NCI-H2196 treated with DMSO at 0.1 percent for 48 hours (cell line): ENCODE results near the gene INSL4.

ENCODE experiments used
- DNase-seq: peaks from one replicate; lab custom pipeline; 2025; ENCODE audit not compliant: unreplicated experiment; lab: John Stamatoyannopoulos, UW

The INSL4 gene

DNA sequence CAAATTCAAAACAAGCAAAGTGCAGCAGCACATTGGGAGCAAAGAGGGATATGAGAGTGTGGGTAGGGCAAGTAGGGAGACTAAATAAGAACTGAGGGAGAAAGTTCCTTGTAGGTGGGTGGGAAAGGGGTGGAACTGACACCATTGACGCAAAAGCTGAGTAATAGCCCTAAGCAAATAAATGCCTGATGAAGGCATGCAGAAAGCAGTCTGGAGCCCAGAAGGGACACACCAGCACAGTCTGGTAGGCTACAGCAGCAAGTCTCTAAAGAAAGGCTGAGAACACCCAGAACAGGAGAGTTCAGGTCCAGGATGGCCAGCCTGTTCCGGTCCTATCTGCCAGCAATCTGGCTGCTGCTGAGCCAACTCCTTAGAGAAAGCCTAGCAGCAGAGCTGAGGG, at the start of gene INSL4:
Gene INSL4, plus strand, starts transcription at position 208 of the 400 bp plus-strand sequence. Its CDS starts 105 bp downstream, at position 313.
- DNase-seq = no peak

DNA sequence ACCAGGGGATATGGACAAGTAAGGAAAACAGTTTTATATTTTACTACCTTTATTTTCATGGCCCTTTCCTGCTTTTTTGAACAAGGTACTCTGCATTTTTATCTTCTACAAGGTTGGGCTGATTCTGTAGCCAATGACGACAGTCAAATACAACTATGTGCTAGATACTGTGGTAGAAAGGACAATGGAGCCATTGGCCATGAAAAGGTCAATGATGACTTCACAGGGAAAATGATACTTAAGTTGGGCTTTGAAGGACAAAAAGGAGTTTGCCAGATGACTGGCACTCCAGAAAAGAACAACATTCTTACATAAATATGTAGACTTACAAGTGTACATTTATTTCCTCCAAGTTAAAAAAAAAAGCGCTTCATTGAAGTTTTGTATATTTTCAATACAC, 46.4 kb upstream of the INSL4 start:
- no peak for DNase-seq

DNA sequence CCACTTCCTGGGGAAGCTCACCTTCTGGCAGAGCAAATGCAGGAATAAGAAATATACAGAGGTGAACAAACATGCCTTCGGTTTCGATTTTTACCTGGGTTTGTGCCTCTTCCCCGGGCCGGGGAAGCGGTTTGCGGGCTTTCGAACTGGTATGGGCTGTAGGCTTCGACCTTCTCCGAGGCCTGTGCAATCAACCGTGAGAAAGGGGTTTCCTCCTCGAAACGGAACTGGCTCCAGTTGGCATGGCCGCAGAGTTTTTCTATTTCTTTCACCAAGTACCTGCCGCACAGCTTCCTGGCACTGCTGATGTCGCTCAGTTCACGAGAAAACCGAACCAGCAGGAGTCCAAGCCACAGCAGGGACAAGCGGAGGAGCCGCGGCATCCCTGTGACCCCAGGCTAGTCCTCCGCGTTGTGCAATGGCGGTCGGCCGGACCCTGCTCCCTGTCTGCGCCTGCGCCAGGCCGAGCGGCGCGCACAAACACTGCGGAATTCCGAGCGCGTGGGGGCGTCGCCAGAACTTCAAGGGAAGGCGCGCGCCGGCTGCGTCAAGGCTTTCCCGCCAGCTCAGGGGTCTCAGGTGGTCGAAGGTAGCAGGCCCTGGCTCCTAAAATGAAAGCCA, 45.9 kb upstream of the INSL4 start, which contains the start of gene INSL6:
Gene INSL6, minus strand, starts transcription at position 420 of the 621 bp plus-strand sequence. Its CDS starts 37 bp downstream, at position 383.
- no peak for DNase-seq

DNA sequence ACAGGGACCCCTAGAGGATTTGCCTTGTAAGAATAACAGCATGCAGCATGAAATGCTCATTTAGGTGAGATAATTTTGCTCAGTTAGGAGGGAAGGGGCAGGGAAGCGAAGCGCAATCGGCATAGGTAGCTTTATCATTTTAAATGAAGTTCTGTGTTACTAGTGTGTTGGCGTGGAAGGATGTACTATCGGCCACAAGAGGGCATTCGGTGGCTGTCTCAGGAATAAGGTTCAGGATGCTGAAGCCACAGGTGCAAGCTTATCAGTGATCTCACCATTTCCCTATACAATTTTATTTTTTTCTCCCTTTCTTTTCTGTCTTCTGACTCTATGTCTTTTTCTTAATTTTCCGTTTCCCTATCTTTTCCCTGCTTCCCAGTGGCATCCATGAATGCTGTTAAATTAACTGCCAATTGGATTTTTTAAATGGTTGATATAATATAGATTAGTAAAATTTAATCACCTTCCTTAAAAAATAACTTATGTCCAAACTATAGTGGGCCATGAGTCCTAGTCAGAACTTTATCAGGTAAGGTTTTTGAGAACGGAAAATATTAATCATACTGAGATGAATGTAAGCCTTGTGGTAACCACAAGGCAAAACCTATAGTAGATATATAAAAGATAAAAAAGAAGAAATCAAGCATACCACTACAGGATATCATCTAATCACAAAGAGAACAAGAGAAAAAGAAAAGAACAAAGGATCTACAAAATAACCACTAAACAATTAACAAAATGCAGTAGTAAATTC, 44.6 kb upstream of the INSL4 start:
- peak; percentile 80 for DNase-seq

DNA sequence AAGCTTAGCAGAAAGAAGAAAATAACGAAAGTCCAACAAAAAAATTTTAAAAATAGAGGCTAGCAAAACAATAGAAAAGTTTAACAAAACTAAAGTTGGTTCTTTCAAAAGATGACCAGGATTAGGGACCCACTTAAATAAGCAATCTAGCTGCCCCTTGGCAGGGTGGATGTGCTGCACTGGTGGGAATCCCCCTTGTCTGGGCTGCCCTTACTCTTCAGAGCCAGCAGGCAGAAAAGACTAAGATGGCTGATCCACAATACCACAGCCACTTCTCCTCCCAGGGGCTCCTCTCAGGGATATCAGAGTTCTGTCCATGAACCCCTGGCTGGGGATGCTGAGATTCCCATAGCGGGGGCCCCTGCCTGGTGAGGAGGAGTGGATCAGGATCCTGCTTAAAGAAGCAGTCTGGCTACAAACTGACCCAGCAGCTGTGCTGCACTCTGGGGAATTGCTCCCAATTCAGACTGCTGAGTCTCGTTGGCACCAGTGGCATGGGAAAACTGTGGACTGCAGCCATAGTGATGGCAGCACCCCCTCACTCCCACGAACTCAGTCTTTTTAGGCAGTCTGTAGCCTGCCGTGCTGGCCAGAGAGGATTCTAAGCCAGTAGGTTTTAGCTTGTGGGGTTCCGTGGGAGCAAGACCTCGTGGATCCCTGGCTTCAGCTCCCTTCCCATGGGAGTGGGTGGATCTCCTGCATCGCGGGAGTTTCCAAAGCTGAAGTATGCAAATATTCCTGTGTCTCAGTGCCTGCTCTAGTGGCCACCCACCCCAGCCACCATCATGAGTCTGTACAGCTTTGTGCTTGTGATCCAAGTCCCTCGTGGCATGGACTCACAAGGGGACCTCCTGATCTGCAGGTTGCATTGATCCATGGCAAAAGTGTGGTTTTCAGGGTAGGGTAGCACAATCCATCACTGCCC, 42.9 kb upstream of the INSL4 start:
- no peak for DNase-seq

DNA sequence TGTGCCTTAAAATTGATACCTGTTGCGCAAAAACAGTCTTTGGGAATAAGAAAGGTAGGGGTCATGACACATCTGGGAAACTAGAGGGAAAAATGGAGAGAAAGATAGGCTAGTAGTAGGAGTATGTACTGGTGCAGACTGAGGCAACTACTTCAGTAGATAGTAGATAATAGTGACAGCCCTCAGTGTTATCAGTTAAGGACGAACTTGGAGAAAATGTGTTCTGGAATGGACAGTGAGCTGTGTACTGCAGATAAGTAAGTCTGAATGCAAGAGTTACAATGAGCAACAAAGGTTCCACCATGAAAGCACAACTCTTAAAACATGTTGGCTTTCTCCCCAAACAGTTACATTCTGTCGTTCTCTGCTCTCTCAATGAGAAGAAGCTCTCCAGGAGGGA, 39.2 kb upstream of the INSL4 start:
- DNase-seq = no peak

DNA sequence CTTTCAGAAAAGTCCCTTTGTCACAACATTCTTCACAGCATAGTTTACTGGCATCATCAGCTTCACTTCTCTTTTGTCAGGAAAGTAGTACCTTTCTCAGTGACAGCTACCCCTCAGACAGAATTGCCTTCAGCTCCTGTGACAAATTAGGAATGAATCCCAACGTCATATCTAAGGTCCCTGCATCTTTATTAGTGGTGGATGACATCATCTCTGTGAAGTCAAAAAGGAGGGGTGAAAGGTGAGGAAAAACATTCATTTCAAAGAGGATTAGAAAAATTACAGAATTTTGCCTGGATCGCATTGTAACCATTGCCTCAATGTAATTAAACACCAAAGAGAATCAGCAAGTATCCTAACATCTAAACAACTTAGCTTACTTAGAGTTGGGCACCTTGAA, 37.9 kb upstream of the INSL4 start:
- DNase-seq = no peak

DNA sequence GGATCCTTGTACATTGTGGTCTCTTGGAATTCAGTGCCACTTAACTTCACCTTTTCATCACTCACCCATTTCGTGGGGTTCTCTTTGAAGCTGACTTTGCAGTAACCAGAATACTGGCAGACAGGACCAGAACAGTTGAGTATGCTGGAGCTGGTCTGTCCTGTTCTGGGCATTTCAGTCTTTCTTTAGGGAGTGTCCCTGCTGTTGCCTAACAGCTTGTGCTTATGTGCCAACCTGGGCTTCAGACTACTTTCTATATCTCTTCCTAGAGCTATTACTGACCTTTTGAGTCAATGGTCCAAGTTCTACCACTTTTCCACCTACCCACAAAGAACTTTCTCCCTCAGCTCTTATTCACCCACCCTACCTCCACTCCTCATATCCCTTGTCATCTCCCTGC, 35.8 kb upstream of the INSL4 start:
- no peak for DNase-seq

DNA sequence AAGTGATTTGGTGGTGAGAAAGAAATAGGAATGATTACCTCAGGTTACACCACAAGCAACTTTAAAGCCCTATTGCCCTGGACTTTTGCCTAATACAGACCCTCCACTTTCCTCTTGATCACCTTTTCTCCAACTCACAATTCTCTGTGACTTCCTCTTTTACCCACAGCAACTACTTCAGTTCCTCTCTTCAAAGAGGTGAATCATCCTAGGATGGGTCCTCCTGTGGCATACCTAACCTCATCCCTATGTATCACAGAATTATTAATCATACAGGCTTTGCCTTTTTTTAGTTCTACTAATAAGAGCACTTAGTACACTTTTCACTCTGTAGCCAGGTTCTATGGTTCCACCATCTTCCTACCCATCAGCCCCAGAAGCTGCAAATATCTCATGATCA, 26.1 kb upstream of the INSL4 start:
- DNase-seq = no peak

DNA sequence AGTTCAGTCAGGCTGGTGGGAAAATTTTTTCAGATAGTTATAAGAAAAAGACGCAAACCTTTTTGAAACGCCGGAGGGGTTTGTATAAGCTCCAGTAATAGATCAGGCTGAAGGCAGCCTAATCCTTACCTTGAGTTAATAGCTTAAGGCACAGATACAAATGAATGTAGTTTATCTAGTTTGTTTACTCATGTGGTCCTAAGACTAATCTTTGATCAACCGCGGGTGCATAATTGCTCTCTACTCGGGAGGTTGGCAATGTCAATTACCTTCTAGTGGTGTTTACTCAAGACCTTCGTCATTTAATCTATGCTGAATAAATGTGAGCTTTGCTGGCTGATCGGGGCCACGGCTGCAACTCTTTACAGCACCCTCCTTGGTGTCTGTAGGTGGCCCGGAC, 665 bp upstream of the INSL4 start:
- DNase-seq = no peak

DNA sequence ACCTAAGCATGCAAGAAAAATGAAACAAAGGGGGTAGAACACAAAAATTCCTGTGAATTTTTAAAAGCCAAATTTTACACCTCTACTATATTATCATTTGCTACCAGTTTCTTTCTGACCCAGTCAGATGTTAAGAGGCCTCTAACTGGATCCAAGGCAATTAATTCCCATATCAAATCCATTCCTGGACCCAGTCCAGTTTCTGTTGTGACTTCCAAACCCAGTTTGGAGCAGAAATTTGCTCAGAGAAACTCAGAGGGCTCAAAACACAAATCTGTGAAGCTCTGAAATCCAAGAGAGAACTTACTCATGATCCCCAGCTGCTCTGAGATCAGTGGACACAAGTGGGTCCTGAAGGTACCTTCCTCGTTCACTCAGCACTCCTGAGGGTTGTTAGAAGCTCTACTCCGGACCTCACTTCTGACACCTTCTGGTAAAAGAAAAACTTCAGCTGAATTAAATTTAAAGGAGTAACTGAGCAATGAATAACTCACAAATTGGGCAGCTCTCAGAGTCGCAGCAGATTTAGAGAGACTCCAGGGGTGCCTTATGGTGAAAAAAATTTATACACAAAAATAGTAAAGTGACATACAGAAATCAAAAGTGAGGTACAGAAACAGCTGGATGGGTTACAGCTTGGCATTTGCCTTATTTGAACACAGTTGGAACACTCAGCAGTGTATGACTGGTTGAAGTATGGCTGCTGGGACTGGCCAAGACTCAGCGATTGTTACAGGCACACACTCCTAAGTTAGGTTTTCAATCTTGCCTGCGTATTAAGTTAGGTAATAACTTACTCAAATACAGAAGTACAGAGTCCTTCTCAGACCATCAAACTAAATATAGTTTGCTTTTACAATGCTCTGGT, 32.4 kb downstream of the INSL4 start:
- no peak for DNase-seq

DNA sequence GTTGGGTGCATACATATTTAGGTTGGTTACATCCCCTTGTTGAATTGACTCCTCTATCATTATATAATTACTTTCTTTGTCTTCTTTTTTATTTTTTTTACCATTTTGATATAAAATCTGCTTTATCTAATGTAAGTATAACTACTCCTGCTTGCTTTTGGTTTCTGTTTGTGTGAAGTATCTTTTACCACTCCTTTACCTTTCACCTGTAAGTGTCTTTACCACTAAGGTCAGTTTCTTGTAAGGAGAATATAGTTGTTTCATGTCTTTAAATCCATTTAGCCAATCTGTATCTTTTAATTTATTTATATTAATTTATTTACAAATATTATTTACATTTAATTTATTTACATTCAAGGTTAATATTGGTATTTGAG, 33.0 kb downstream of the INSL4 start:
- no peak for DNase-seq

DNA sequence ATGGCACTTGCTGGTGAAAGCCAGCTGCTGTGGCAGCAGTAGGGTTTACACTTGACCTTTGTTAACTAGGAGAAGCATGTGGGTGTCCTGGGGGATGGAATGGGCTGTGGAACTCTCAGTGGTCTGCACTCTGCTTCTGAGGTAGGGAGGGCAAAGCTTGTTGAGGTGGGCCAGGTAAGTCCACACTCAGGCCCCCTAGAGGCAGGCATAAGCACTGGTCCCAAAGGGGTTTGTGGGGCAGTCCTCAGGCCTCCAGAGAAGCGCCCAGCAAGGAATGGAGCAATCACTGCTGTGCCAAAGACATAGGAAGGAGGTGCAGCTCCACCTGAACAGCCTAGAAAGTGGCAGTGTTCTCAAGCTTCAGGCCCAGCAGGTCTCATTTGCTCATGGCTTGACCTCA, 34.7 kb downstream of the INSL4 start:
- DNase-seq = no peak

DNA sequence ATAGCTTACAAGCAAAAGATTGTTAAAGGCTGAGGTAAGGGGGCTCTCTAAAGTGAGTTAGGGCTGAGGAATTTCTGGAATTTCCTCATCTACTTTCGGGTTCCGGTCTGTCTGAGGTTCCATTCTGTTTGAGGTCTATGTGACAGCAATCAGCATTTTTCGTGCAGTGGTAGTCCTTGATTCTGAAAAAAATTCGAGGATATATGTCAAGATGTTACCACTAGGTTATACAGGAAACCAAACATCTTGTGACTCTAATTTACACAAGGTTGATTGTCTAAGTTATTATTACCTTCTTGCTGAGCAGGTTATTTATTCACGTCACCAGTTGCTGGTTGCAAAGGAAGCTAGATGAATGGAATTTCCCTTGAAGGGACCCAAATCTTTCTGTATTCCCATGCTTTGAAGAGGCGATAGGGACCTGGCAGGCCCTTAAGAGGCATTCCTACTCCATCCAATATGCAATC, 38.1 kb downstream of the INSL4 start:
- no peak for DNase-seq

DNA sequence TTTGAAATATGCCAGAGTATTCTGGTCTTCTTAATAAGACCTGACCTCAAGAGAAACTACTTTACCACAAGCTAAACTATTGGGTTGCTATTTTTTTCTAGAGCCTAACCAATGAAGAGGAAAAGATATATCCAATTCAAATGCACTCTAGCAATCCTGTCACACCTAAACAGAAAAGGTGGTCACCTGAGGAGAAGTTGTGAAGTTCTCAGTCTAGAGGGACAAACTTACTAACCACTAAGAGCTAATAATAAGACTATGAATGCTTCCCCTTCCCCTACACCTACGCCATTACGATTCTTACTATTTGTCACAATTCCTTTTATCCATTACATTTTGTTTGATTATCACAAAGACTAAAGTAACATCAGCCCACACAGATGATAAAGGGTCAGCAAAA, 43.6 kb downstream of the INSL4 start:
- no peak for DNase-seq

DNA sequence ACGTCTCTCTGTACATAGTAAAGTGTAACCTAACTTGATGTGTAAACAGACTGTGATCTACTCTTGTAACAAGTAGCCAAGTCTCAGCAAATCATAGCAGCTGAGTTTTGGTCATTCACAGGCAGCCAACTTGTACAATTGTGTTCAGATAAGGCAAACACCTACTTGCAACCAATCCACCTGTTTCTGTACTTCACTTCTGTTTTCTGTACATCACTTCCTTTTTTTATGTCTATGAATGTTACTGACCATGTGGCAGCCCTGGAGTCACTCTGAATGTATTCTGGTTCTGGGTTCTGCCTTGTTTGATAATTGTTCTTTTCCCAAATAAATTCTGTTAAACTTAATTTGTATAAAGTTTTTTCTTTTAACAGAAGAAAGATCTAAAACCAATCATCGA, 47.3 kb downstream of the INSL4 start:
- no peak for DNase-seq
